Measurements from ENCODE around the gene ANGPTL8.

The ANGPTL8 gene

GRCh38 chr19:11233073-11233472 is 6.3 kb upstream of the ANGPTL8 start:
- in situ Hi-C loops (cut with HindIII; ENCODE audit: low sequenced_read_pairs) = no loop called here
- H3K4me3 ChIP-seq (ENCODE audit: low read depth, low read length) = no peak overlapping the region
- DNase-seq (ENCODE audit: low read depth, low spot score) = no peak
- TF ChIP-seq CTCF (IDR thresholded peaks at IDR 0.05; ENCODE audit: low read depth, low read length) = no peak

- no peak for TF ChIP-seq CTCF (IDR thresholded peaks at IDR 0.05; ENCODE audit: low read depth, low read length)
- DNase-seq (ENCODE audit: low read depth, low spot score) = no peak
- in situ Hi-C loops (cut with HindIII; ENCODE audit: low sequenced_read_pairs) = no loop called here
- no peak overlapping the region for H3K4me3 ChIP-seq (ENCODE audit: low read depth, low read length)
These were observed 4.8 kb upstream of the ANGPTL8 start for GRCh38 chr19:11234486-11235075.

GRCh38 chr19:11236324-11237301 is 2.8 kb upstream of the ANGPTL8 start:
- DNase-seq (ENCODE audit: low read depth, low spot score) = no peak
- no peak overlapping the region for H3K4me3 ChIP-seq (ENCODE audit: low read depth, low read length)
- TF ChIP-seq CTCF (IDR thresholded peaks at IDR 0.05; ENCODE audit: low read depth, low read length) = no peak
- in situ Hi-C loops (cut with HindIII; ENCODE audit: low sequenced_read_pairs) = no loop called here

- in situ Hi-C loops (cut with HindIII; ENCODE audit: low sequenced_read_pairs) = no loop called here
- TF ChIP-seq CTCF (IDR thresholded peaks at IDR 0.05; ENCODE audit: low read depth, low read length) = no peak
- DNase-seq (ENCODE audit: low read depth, low spot score) = no peak
- no peak overlapping the region for H3K4me3 ChIP-seq (ENCODE audit: low read depth, low read length)
These were observed 2.1 kb upstream of the ANGPTL8 start for GRCh38 chr19:11237321-11237720.

- H3K4me3 ChIP-seq (ENCODE audit: low read depth, low read length) = no peak overlapping the region
- DNase-seq (ENCODE audit: low read depth, low spot score) = no peak
- in situ Hi-C loops (cut with HindIII; ENCODE audit: low sequenced_read_pairs) = no loop called here
- TF ChIP-seq CTCF (IDR thresholded peaks at IDR 0.05; ENCODE audit: low read depth, low read length) = no peak
These were observed 1.4 kb upstream of the ANGPTL8 start for GRCh38 chr19:11238041-11238440.

- no peak for DNase-seq (ENCODE audit: low read depth, low spot score)
- in situ Hi-C loops (cut with HindIII; ENCODE audit: low sequenced_read_pairs) = no loop called here
- TF ChIP-seq CTCF (IDR thresholded peaks at IDR 0.05; ENCODE audit: low read depth, low read length) = no peak
- H3K4me3 ChIP-seq (ENCODE audit: low read depth, low read length) = no peak overlapping the region
These were observed 540 bp upstream of the ANGPTL8 start for GRCh38 chr19:11238781-11239376.

Measured in astrocyte of the spinal cord (primary cell).